Liver (tissue), 3 donors: ENCODE results near the gene CFAP157.

Source experiments
- ATF3 ChIP-seq: IDR thresholded peaks from 2 replicates; pipeline ENCODE4 v1.6.1; 2016; ENCODE audit warnings: antibody characterized with exemption
- CTCF ChIP-seq: fragments of 150-350 bp; IDR thresholded peaks from 2 replicates; pipeline ENCODE4 v1.5.1; 2017; ENCODE audit warnings: improper control_type of control experiment, low read depth, low read length; ENCODE audit not compliant: missing input control
- donor health status: healthy.
- donor health status: healthy.

GRCh38 chr9:127689329-127690000, 17.3 kb upstream of the CFAP157 start:
- no peak for TF ChIP-seq ATF3
- TF ChIP-seq CTCF: no peak
